ENCODE data around the gene ACTL7B.

Gene ACTL7B

GRCh38 chr9:108809269-108809668 is 46.5 kb downstream of the ACTL7B start:
- no peak overlapping the region for H3K27ac ChIP-seq (ENCODE audit: poor library complexity, severe bottlenecking)
- DNase-seq (ENCODE audit: low spot score), result no peak
- no peak for ATAC-seq (ENCODE audit: low read depth)

More at GRCh38 chr9:108809269-108809668, 46.5 kb downstream of the ACTL7B start:
- no peaks in the 10 kb centered on the region for H3K9me3 ChIP-seq (ENCODE audit: severe bottlenecking)
- TF ChIP-seq, protein P1, sequence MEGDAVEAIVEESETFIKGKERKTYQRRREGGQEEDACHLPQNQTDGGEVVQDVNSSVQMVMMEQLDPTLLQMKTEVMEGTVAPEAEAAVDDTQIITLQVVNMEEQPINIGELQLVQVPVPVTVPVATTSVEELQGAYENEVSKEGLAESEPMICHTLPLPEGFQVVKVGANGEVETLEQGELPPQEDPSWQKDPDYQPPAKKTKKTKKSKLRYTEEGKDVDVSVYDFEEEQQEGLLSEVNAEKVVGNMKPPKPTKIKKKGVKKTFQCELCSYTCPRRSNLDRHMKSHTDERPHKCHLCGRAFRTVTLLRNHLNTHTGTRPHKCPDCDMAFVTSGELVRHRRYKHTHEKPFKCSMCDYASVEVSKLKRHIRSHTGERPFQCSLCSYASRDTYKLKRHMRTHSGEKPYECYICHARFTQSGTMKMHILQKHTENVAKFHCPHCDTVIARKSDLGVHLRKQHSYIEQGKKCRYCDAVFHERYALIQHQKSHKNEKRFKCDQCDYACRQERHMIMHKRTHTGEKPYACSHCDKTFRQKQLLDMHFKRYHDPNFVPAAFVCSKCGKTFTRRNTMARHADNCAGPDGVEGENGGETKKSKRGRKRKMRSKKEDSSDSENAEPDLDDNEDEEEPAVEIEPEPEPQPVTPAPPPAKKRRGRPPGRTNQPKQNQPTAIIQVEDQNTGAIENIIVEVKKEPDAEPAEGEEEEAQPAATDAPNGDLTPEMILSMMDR (IDR thresholded peaks at IDR 0.05; ENCODE audit: poor library complexity, severe bottlenecking), result no peak
- no peaks in the 10 kb centered on the region for H3K27me3 ChIP-seq (ENCODE audit: insufficient read depth, poor library complexity, severe bottlenecking)
- H3K4me3 ChIP-seq (ENCODE audit: severe bottlenecking), result no peak overlapping the region
- no peaks in the 10 kb centered on the region for H3K36me3 ChIP-seq (ENCODE audit: low read depth)
- peaks cover 8% of the 10 kb centered on the region for H3K4me1 ChIP-seq (ENCODE audit: insufficient read depth, poor library complexity, severe bottlenecking)

Measured in RWPE2 (cell line).